HG03342 (cell line): Measurements from ENCODE around the gene TBX4.
"Not testable (repeated sequence)": the region's sequence is repeated elsewhere in the genome, so short reads cannot be mapped to it uniquely, and the experiment has no call there.

ENCODE experiments used
- ATAC-seq: cut with Tn5 transposase; IDR thresholded peaks from one replicate; pipeline ENCODE4 v1.9.1; 2021; ENCODE audit warnings: mild to moderate bottlenecking, moderate library complexity; ENCODE audit not compliant: unreplicated experiment

TBX4 gene

GRCh38 chr17:61519754-61520440 is 67.7 kb downstream of the TBX4 start:
- ATAC-seq: no peak

- no peak for ATAC-seq
These were observed 68.7 kb downstream of the TBX4 start for GRCh38 chr17:61520897-61521296.

GRCh38 chr17:61522088-61522487 is 69.9 kb downstream of the TBX4 start:
- no peak for ATAC-seq

GRCh38 chr17:61524319-61524718 is 72.1 kb downstream of the TBX4 start:
- no peak for ATAC-seq

GRCh38 chr17:61527441-61527840 is 75.2 kb downstream of the TBX4 start:
- not testable (repeated sequence) for ATAC-seq

- no peak for ATAC-seq
These were observed 75.9 kb downstream of the TBX4 start for GRCh38 chr17:61528171-61528570.

- ATAC-seq: no peak
These were observed 79.0 kb downstream of the TBX4 start for GRCh38 chr17:61531223-61531622.

GRCh38 chr17:61532826-61533225 is 80.6 kb downstream of the TBX4 start:
- ATAC-seq: no peak

GRCh38 chr17:61533797-61534196 is 81.6 kb downstream of the TBX4 start:
- no peak for ATAC-seq

- no peak for ATAC-seq
These were observed 82.2 kb downstream of the TBX4 start for GRCh38 chr17:61534414-61534813.
